ENCODE measurements around the gene FAM20C.
"Not testable (repeated sequence)": the region's sequence is repeated elsewhere in the genome, so short reads cannot be mapped to it uniquely, and the experiment has no call there.

The FAM20C gene

GRCh38 chr7:174716-175115, 17.7 kb upstream of the FAM20C start:
- DNase-seq = no peak

- DNase-seq = no peak
These were observed 16.4 kb upstream of the FAM20C start for GRCh38 chr7:175955-176354.

- no peak for DNase-seq
These were observed 16.0 kb upstream of the FAM20C start for GRCh38 chr7:176381-176780.

DNA sequence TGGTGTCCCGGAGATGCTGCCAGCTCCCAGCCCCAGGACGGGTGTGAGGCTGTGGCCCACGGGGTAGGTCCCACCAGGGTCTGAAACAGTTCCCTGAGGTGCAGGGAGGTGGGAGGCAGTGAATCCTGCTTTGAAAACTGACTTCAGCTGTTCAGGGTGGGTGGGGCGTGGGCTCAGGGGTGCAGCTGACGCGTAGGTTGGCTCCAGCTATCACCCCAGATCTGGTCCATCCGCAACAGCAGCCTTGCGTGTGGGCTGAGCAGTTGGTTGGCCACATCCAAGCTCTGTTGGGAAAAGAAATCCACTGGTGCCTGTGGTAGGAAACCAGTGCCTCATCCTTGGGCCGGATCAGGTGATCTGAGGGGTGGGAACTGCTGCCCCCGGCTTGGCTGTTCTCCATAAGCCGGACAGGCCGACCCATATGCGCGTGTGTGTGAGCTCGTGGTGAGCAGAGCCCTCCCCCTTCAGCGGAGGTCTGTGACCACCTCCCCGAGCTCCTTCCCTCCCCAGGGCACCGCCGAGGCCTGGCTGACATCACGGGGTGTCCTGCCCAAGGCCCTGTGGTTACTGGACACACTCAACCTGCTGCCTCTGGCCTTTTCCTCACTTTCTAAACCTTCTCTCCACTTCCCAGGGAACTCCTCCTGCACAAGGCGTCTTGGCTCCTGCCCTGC, 15.4 kb upstream of the FAM20C start:
- no peak for DNase-seq

DNA sequence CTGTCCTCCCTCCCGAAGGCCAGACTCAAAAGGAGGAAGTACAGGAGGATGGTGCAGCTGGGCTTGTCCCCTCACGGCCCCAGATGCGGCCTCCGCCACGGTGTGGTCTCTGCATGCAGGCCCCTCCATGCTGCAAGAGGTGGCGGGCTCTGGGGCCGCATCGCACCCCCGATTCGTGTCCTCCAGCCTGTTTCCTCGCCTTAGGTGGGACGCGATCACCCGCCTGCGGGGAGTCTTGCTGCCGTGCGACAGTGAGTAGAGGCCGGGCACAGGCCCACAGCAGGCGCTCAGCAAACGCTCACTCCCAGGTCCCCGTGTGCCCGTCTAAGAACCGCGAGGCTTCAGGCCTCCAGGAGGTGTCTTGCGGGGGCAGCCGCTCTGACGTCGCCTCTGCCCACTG, 13.9 kb upstream of the FAM20C start:
- DNase-seq = no peak

GRCh38 chr7:179209-179681, 13.1 kb upstream of the FAM20C start:
- DNase-seq = no peak

DNA sequence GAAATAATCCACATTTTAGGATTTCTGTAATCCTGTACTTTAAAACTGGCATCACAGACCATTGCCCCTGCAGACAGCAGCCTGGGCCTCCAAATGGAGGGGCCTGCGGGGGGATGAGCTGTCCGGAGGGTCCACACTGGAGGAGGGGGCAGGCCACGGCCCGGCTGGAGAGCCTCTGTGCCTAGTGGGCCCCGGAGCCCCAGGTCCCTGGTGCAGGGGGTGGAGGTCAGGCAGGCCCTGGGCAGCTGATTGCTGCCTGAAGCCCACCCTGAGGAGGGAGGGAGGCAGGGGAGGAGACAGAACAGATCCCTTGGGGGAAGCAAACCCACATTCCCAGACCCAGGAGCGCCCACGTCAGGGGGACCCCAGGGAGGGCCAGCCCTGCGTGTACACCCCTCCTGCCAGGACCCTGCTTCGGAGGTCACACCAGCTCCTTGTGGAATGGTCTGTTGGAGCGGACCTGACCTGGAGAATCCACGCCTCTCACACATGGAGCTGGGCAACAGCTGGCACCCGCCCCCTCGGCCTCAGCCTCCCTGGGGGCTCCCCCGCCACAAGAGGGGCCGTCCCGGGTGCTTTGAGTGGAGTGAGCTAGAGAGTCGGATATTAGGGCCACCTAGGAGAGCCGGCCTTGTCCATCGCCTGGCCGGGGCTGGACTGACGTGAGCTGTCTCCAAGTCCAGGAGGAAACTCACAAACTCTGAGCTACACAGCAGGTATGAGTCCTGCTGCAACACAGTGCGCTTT, 12.2 kb upstream of the FAM20C start:
- no peak for DNase-seq

DNA sequence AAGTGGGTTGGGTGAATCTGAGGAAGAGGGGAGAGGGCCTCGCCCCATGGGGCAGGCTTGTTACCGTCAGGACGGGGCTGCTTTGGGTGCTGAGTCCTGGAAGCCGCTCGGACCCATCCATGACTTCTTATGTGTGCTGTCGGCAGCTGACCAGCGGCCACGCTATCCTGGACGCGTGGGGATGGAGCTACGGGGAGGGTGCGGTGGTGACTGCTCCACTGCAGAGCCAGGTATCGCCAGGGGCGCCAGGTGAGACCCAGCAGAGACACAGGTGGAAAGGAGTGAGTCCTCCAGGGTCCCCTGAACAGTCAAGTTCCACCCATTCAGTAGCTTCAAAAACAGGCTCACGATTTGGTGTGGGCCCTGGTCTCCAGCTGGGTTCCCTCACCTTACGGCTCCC, 10.6 kb upstream of the FAM20C start:
- no peak for DNase-seq

DNA sequence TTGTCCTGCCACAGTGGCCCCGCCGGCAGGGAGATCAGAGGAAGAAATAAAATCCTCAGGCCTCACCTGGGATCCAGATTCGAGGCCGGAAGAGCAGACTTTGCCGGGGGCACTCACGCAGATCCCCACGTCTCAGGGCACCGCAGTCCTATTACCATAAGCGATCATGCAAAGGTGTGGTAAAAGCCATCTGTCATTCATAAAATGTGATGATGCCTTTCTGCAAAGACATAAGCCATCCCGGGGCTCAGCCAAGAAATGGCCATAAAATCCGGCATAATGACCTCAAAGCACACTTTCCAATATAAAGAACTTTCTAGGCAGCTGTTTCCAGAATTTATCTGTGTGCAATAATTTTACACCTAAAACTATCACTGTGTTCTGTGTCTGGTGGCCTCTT, 9.9 kb upstream of the FAM20C start:
- not testable (repeated sequence) for DNase-seq

GRCh38 chr7:183496-184292, 8.7 kb upstream of the FAM20C start:
- no peak for DNase-seq

DNA sequence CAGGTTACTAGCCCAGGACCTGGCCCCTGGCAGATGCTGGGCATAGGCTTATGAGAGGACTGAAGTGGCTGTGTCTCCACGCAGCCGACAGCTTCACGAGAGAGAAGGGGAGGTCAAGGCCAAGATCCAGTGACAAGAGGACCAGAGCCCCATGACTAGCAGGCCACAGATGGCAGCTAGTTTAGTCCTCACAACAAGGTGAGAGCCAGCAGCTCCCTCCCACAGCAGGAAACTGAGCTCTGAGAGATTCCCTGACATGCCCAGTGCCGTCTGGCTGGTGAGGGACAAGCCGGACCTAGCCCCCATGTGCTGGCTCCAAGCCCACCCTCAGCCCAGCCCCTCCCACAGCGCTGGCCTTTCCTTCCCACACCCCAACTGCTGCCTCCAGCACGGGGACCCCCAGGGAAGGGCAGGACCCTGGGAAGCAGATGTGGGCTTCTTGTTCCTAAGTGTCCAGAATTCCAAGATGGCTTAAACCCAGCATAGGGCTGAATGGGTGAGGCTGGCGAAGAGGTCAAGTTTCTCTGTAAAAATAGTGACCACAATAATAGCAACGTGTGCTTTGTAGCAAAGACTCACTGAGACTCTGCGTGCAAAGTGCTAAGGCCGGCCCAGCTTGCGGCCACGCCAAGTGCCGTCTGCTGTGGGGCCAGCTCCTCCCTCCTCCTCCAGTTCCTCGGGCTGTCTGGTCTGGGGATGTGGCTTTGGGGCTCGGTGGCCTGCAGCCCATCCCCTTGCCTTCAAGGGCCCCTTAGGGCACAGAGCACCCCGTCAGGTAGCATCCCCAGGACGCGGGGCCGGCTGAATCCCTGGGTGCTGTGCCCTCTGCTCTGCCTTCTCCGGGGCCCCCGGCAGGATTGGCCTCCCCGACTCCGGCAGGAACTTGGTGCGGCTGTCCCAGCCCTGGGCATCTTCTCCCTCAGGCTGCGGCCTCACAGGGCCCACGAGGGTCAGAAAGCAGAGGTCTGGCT, 7.8 kb upstream of the FAM20C start:
- no peak for DNase-seq

- DNase-seq = no peak
These were observed 5.8 kb upstream of the FAM20C start for GRCh38 chr7:186516-187113.

GRCh38 chr7:187227-187927, 5.0 kb upstream of the FAM20C start:
- DNase-seq = no peak

GRCh38 chr7:188174-188573, 4.2 kb upstream of the FAM20C start:
- no peak for DNase-seq

DNA sequence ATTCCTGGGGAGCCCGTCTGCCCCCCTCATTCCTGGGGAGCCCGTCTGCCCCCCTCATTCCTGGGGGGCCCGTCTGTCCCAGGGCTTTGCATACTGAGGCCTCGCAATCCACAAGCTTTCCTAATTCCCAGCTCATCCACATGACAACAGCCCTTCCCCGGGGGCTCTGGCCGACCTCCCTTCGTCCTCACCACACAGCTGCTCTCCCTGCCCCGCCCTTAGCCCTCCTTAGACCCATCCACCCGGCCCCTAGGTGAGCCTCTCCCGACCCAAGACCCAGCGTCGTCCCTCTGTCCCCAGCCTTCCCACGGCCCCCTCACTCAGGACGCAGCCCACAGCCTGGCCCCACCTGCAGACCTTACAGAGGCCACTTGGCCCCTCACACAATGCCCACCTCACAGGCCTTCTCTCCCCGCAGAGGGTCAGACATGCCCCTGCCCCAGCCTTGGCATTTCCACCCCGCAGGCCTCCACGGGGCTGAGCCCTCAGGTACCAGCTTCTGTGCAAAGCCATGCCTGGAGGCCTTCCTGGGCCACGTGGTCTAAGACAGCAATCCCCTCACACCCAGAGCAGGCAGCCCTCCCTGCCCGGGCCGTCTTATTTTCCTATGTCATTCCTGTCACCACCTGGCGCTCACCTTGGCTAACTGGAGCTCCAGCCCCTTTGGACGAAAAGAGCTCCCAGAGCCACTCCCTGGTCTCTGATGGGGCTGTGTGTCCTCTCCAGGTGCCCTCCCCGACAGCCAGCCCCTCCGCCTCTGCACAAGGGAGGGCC, 3.5 kb upstream of the FAM20C start:
- no peak for DNase-seq

DNA sequence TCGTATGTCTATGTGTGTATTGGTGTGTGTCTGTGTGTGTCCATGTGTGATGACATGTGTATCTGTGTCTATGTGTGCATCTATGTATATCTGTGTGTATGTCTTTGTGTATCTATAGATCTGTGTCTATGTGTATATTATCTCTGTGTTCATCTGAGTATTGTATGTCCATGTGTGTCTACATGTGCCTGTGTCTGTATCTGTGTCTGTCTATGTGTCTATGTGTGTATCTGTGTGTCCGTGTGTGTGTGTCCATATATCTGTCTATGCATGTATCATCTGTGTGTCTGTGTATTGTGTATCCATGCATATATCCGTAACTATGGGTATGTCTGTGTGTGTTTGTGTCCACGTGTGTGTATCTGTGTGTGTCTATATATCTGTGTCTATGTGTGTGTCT, 2.7 kb upstream of the FAM20C start:
- DNase-seq = no peak

DNA sequence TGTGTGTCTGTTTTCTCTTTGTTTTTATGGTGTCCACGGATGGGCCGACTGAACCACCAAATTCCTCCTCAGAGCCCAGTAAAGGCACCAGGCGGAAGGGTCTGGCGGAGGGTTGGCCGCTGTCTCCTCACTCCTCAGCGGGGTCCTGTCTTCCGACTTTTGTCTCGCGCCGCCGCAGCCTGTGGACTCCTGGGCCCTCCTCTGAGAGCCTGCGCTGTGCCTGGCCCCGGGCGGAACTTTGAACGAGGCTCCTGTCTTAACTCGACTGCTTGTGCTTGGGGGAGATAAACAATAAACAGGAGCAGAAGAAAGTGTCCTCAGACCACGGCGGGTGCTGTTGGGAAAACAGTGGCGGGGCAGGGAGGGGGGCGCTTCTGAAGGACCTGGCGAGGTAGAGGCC, 2.2 kb upstream of the FAM20C start:
- no peak for DNase-seq

- DNase-seq = no peak
These were observed 1.0 kb upstream of the FAM20C start for GRCh38 chr7:191105-191980.

DNA sequence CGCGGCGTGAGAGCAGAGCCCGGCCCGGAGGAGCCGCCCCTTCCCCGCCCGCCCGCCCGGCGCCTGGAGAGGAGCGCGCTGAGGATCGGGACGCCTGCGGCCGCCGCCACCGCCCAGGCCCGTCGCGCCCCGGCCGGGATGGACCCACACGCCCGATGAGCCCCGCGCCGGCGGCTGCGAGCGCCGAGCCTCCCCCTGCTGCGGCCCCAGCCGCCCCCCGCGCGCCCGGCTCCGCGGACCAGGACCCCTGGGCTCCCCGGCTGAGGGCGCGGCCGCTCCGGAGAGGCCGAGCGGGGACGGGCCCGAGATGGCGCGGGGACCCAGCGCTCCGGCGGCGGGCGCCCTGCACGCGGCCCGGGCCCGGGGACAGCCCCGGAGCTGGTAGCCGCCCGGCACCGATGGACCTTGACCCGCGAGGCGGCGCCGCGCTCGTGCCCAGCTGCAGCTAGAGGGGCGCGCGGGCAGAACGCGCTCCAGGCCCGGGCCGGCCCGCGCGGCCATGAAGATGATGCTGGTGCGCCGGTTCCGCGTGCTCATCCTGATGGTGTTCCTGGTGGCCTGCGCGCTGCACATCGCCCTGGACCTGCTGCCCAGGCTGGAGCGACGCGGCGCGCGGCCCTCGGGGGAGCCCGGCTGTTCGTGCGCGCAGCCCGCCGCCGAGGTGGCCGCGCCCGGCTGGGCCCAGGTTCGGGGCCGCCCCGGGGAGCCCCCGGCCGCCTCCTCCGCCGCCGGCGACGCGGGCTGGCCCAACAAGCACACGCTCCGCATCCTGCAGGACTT, 520 bp downstream of the FAM20C start:
- DNase-seq = no peak
